PC-3 (cell line): ENCODE results near the gene C1GALT1C1.

Source experiments
- EZH2 ChIP-seq: fragments of 300-600 bp; sonication (generic); IDR thresholded peaks from one replicate; pipeline ENCODE4 v1.6.1; 2017; ENCODE audit warnings: antibody characterized with exemption, mild to moderate bottlenecking, low read length; ENCODE audit not compliant: unreplicated experiment
- TF ChIP-seq, protein P1 (sequence below): fragments of 300-600 bp; sonication (generic); conservative IDR thresholded peaks from 2 replicates; pipeline ENCODE4 v1.5.1; 2017; ENCODE audit warnings: antibody characterized with exemption, low read depth, mild to moderate bottlenecking, low read length

DNA sequence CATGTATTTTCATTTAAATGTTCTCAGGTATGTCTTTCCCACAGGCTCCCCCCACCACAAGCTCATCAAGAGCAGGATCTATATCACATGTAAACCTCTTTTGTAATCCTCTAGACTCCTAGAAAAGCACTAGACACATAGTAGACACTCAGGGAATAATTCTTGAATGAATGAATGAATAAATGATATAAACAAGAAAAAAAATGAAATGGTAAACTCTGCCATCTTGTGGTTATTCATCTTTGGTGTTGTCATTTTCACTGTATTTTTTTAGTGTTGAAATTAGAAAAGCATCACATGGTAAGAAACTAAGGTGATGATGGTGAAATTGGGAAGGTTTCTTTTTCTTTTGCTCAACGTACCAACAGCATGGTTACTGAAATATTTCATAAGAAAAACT is 34.2 kb upstream of the C1GALT1C1 start:
- TF ChIP-seq, protein P1, sequence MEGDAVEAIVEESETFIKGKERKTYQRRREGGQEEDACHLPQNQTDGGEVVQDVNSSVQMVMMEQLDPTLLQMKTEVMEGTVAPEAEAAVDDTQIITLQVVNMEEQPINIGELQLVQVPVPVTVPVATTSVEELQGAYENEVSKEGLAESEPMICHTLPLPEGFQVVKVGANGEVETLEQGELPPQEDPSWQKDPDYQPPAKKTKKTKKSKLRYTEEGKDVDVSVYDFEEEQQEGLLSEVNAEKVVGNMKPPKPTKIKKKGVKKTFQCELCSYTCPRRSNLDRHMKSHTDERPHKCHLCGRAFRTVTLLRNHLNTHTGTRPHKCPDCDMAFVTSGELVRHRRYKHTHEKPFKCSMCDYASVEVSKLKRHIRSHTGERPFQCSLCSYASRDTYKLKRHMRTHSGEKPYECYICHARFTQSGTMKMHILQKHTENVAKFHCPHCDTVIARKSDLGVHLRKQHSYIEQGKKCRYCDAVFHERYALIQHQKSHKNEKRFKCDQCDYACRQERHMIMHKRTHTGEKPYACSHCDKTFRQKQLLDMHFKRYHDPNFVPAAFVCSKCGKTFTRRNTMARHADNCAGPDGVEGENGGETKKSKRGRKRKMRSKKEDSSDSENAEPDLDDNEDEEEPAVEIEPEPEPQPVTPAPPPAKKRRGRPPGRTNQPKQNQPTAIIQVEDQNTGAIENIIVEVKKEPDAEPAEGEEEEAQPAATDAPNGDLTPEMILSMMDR, result peak; percentile 71
- no peak for TF ChIP-seq EZH2
